Neural crest cell (in vitro differentiated cells): ENCODE results near the gene RIPK3. TPM values are rescaled to one million over a fixed set of nuclear protein-coding genes. Genes with fewer than 3 reads are reported as not detected.

ENCODE experiments used
- DNase-seq: peaks from one replicate; pipeline ENCODE4 v3.0.0; 2021; ENCODE audit warnings: low read depth, mixed read lengths, low spot score
- H3K27ac Mint-ChIP-seq: one replicate; pipeline ENCODE4 v1.8.0; 2021; ENCODE audit warnings: mild to moderate bottlenecking, mixed read lengths; ENCODE audit not compliant: unreplicated experiment
- H3K27me3 Mint-ChIP-seq: 2 replicates; pipeline ENCODE4 v1.8.0; 2021; ENCODE audit warnings: low read depth, mild to moderate bottlenecking, mixed read lengths
- H3K36me3 Mint-ChIP-seq: 2 replicates; pipeline ENCODE4 v1.8.0; 2021; ENCODE audit warnings: low read depth, mild to moderate bottlenecking, mixed read lengths
- H3K4me1 Mint-ChIP-seq: 2 replicates; pipeline ENCODE4 v1.8.0; 2021; ENCODE audit warnings: mixed read lengths
- H3K4me3 Mint-ChIP-seq: one replicate; pipeline ENCODE4 v1.8.0; 2021; ENCODE audit warnings: mild to moderate bottlenecking, mixed read lengths
- H3K9me3 Mint-ChIP-seq: 2 replicates; pipeline ENCODE4 v1.8.0; 2021; ENCODE audit warnings: mixed read lengths
- total RNA-seq: library from RNA; stranded (reverse); gene quantifications from 2 replicates; pipeline ENCODE4 v1.2.1, GENCODE V29; 2021
- TF ChIP-seq, protein P1 (sequence below): fragments of 200-600 bp; sonication (generic); conservative IDR thresholded peaks from 2 replicates; pipeline ENCODE4 v1.5.0; 2021; ENCODE audit warnings: antibody characterized with exemption, mild to moderate bottlenecking

Gene RIPK3
- total RNA-seq, 1 donor from 2014 or later, result not detected

- TF ChIP-seq, protein P1, sequence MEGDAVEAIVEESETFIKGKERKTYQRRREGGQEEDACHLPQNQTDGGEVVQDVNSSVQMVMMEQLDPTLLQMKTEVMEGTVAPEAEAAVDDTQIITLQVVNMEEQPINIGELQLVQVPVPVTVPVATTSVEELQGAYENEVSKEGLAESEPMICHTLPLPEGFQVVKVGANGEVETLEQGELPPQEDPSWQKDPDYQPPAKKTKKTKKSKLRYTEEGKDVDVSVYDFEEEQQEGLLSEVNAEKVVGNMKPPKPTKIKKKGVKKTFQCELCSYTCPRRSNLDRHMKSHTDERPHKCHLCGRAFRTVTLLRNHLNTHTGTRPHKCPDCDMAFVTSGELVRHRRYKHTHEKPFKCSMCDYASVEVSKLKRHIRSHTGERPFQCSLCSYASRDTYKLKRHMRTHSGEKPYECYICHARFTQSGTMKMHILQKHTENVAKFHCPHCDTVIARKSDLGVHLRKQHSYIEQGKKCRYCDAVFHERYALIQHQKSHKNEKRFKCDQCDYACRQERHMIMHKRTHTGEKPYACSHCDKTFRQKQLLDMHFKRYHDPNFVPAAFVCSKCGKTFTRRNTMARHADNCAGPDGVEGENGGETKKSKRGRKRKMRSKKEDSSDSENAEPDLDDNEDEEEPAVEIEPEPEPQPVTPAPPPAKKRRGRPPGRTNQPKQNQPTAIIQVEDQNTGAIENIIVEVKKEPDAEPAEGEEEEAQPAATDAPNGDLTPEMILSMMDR, result no peak
- H3K36me3 Mint-ChIP-seq, result peaks cover 5% of the 10 kb centered on the region
- no peaks in the 10 kb centered on the region for H3K27me3 Mint-ChIP-seq
- H3K4me1 Mint-ChIP-seq, result peaks cover 22% of the 10 kb centered on the region
- H3K9me3 Mint-ChIP-seq, result no peaks in the 10 kb centered on the region
- no peak for DNase-seq
- H3K4me3 Mint-ChIP-seq, result no peak overlapping the region
- no peak overlapping the region for H3K27ac Mint-ChIP-seq
Measured at GRCh38 chr14:24304019-24304387, 35.8 kb downstream of the RIPK3 start.

DNA sequence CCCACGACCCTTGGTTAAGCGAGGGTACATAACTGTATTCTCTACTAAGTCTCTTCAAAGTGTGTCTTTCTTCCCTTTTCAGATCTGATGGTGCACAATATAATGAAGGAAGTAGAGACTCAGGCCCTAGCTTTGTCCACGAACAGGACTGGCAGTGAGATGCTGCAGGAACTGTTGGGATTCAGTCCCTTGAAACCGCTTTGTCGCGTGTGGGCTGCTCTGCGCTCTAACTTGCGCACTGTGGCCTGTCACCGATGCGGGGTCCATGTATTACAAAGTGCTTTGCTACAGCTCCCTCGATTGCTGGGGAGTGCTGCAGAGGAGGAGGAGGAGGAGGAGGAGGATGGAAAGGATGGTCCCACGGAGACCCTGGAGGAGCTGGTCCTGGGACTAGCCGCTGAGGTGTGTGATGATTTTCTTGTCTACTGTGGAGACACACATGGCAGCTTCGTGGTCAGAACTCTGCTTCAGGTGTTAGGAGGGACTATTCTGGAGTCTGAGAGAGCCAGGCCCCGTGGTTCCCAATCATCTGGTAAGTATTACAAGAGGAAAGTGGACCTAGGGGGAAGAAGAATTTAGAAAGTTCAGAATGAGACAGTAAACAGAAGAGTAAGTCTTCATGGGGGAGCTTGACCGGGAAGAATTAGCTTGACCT lies 39.3 kb downstream of the RIPK3 start:
- Mint-ChIP-seq H3K9me3 (no peaks in the 10 kb centered on the region), H3K27ac (peak overlapping the region; percentile 72), H3K4me3 (peak overlapping the region; percentile 97), H3K36me3 (peaks cover 2% of the 10 kb centered on the region), H3K4me1 (peaks cover 32% of the 10 kb centered on the region), H3K27me3 (no peaks in the 10 kb centered on the region)
- TF ChIP-seq, protein P1, result no peak
- DNase-seq, result no peak

GRCh38 chr14:24299255-24300191 lies 40.3 kb downstream of the RIPK3 start, which contains the start of the genes DHRS1 and NOP9:
TSS of gene DHRS1 (minus strand) at chr14:24299780. CDS start at chr14:24299106, 674 bp downstream.
TSS of gene NOP9 (plus strand) at chr14:24299850. CDS start at chr14:24299955, 105 bp downstream.
- Mint-ChIP-seq H3K4me1 (peaks cover 32% of the 10 kb centered on the region), H3K4me3 (peak within 1 kb of the TSS; percentile 97), H3K27ac (peak within 1 kb of the TSS; percentile 94), H3K36me3 (peaks cover 2% of the 10 kb centered on the region), H3K9me3 (no peaks in the 10 kb centered on the region), H3K27me3 (no peaks in the 10 kb centered on the region)
- TF ChIP-seq, protein P1, result no peak
- peak; percentile 89 for DNase-seq

GRCh38 chr14:24298892-24299254 lies 40.9 kb downstream of the RIPK3 start:
- TF ChIP-seq, protein P1, result no peak
- H3K36me3 Mint-ChIP-seq, result peaks cover 2% of the 10 kb centered on the region
- no peak for DNase-seq
- H3K27ac Mint-ChIP-seq, result peak overlapping the region; percentile 94
- H3K9me3 Mint-ChIP-seq, result no peaks in the 10 kb centered on the region
- H3K27me3 Mint-ChIP-seq, result no peaks in the 10 kb centered on the region
- peaks cover 32% of the 10 kb centered on the region for H3K4me1 Mint-ChIP-seq
- H3K4me3 Mint-ChIP-seq, result peak overlapping the region; percentile 97

DNA sequence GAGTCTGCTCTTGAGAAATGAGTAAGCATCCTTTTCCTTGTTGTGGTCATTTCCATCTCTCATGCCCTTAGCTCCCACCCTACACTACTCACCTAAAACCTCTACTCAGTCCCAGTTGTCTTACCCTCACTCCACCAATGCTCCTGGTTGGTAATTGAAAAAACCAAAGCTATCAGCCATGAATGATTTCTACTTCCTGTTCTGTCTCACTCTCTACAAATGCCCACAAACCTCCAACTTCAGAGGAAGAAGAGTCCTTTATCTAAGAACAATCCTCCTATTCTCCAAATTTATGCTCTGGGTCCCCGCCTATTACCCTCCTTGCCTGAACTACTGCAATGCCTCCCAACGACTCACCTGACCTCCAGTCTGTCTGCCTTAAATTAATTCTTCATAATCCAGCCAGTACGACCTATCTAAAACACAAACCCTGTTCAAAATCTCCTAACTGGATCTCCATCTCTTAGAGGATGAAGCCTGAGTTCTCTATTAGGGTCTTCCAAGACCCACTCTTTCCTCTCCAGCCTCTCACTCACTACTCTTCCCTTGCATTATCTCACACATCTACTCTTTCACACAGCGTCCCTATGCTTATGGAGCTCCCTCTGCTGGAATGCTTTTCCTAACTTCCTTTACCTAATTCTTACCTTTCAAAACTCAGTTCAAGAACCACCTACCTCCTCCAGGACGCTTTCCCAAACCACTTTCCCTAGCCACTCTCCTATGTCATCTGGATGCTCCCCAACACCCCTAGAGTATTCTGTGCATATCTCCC lies 42.4 kb downstream of the RIPK3 start:
- Mint-ChIP-seq H3K4me1 (peaks cover 32% of the 10 kb centered on the region), H3K27ac (no peak overlapping the region), H3K9me3 (no peaks in the 10 kb centered on the region), H3K4me3 (peak overlapping the region; percentile 73), H3K36me3 (peaks cover 2% of the 10 kb centered on the region), H3K27me3 (no peaks in the 10 kb centered on the region)
- no peak for DNase-seq
- TF ChIP-seq, protein P1, result peak; percentile 59
